ENCODE data around the gene NOS1AP. TPM values are rescaled to one million over a fixed set of nuclear protein-coding genes. Genes with fewer than 3 reads are reported as not detected.

NOS1AP gene
- total and polyA plus RNA-seq, 9 of the 15 experiments (the other 6 are each of a cell fraction or from before 2014, with no cell fraction given) = 0.07 to 1.5 (median 0.22) TPM

DNA sequence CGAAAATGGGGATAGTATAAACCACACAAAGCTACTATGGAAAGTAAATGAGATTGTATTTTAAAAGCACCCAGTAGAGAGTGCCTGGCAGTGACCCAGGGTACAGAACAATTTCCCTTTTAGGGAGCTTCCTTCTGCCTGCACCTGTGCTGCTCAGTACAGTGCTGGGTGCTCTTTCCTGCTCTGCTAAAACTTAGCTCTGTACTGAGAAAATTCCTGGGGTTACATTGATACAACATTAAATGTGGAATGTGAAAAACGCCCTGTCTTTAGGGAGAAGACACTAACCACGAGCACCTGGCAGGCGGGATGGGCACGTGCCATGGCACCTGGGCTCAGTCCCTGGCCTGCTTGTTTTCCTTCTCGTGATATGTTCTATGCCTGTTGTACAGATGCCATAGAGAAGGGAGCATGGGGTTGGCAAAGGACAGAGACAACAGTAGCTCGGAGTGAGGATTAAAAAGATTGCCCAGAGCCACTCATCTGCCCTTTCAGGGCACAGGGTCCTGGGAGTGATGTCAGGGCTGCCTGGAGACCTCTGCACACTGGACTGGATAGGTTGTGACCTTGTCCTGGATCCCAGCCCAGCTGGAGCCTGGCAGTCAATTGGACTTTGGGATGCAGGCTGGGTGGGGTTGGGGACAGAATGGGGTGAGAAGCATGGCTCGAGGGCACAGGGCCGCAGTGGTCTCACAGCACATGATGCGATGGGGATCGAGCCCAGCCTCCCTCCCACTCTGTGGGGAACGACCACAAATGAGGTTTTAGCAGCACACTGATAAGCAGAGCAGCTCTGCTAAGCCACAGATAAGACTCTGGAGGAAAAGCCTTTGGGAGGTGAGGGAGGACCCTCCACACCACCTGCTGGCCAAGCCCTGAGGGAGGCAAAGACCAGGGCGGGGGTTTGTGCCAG, 302.9 kb downstream of the NOS1AP start (continued):
- peak; percentile 98 for TF ChIP-seq GATA2 (CRISPR knock-in tag; IDR thresholded peaks at IDR 0.05)
- TF ChIP-seq KLF16 (IDR thresholded peaks at IDR 0.05) = peak; percentile 99
- no peak for TF ChIP-seq PTBP1 (IDR thresholded peaks at IDR 0.05; ENCODE audit: low read depth, low read length)
- peak; percentile 71 for TF ChIP-seq LCOR (CRISPR knock-in tag; IDR thresholded peaks at IDR 0.05)
- no peak for TF ChIP-seq SIN3B (IDR thresholded peaks at IDR 0.05; ENCODE audit: low read depth)
- no peak for TF ChIP-seq BMI1 (IDR thresholded peaks at IDR 0.05; ENCODE audit: low read length)
- TF ChIP-seq NR2C1 (IDR thresholded peaks at IDR 0.05) = no peak
- no peak; the same call in 1 of the 2 replicates for TF ChIP-seq NR2C1 (tag; IDR thresholded peaks at IDR 0.05)
- peak; percentile 95 for TF ChIP-seq CBFA2T2 (conservative IDR thresholded peaks at IDR 0.05)
- TF ChIP-seq LEF1 (IDR thresholded peaks at IDR 0.05) = no peak
- peak; percentile 95; the same call in 1 of the 2 replicates for TF ChIP-seq ESRRA (IDR thresholded peaks at IDR 0.05; ENCODE audit: borderline replicate concordance, low read depth)
- peak; percentile 72 for TF ChIP-seq HDAC3 (IDR thresholded peaks at IDR 0.05; ENCODE audit: borderline replicate concordance, partially characterized antibody)
- TF ChIP-seq FOSL1 (tag; conservative IDR thresholded peaks at IDR 0.05) = 0 out of 2 replicates have a peak, but pooled peaks have one; percentile 4
- TF ChIP-seq MCM3 (IDR thresholded peaks at IDR 0.05) = no peak
- TF ChIP-seq RBFOX2 (IDR thresholded peaks at IDR 0.05; ENCODE audit: low read depth, low read length) = peak; percentile 44; the same call in 1 of the 2 replicates
- TF ChIP-seq TAF1 (IDR thresholded peaks at IDR 0.05; ENCODE audit: control insufficient read depth, extremely low read depth, insufficient read depth, low read length, severe bottlenecking) = no peak
- no peak for TF ChIP-seq HMG20B (CRISPR knock-in tag; IDR thresholded peaks at IDR 0.05)
- no peak for TF ChIP-seq POU5F1 (IDR thresholded peaks at IDR 0.05; ENCODE audit: borderline replicate concordance, low read depth, low read length, partially characterized antibody)
- 0 out of 2 replicates have a peak, but pooled peaks have one; percentile 33 for TF ChIP-seq KAT7 (CRISPR knock-in tag; IDR thresholded peaks at IDR 0.05; ENCODE audit: borderline replicate concordance)
- TF ChIP-seq HES1 (IDR thresholded peaks at IDR 0.05; ENCODE audit: low read depth) = peak; percentile 85
- TF ChIP-seq L3MBTL2 (IDR thresholded peaks at IDR 0.05) = peak; percentile 69; the same call in 1 of the 2 replicates
- no peak for TF ChIP-seq CEBPB (tag; IDR thresholded peaks at IDR 0.05)
- TF ChIP-seq SNIP1 (IDR thresholded peaks at IDR 0.05; ENCODE audit: low read depth) = no peak
- no peak for TF ChIP-seq ZNF512 (tag; IDR thresholded peaks at IDR 0.05)
- peak; percentile 81 for TF ChIP-seq PHB2 (IDR thresholded peaks at IDR 0.05; ENCODE audit: low read depth)
- TF ChIP-seq GABPB1 (CRISPR knock-in tag; IDR thresholded peaks at IDR 0.05) = peak; percentile 17; the same call in 1 of the 2 replicates
- peak; percentile 86 for TF ChIP-seq SMAD4 (CRISPR knock-in tag; conservative IDR thresholded peaks at IDR 0.05)
- peak; percentile 93 for TF ChIP-seq ZBTB7A (IDR thresholded peaks at IDR 0.05; ENCODE audit: borderline replicate concordance, control insufficient read depth, low read depth, low read length)
- peak; percentile 96 for TF ChIP-seq EP300 (IDR thresholded peaks at IDR 0.05; ENCODE audit: low read length)
- 0 out of 2 replicates have a peak, but pooled peaks have one; percentile 41 for TF ChIP-seq ERF (CRISPR knock-in tag; IDR thresholded peaks at IDR 0.05)
